Loucy (cell line): ENCODE data around the gene GSAP.
"Not testable (repeated sequence)": the region's sequence is repeated elsewhere in the genome, so short reads cannot be mapped to it uniquely, and the experiment has no call there.

ENCODE experiments used
- H2AFZ ChIP-seq: fragments of 200-600 bp; sonication (generic); 2 replicates; pipeline ENCODE4 v1.6.0; 2016; ENCODE audit warnings: antibody characterized with exemption, mild to moderate bottlenecking, low read length, moderate library complexity
- H3F3A ChIP-seq: fragments of 200-600 bp; 2 replicates; pipeline ENCODE4 v1.6.0; 2016; ENCODE audit warnings: antibody characterized with exemption, low read depth, mild to moderate bottlenecking
- H3K27me3 ChIP-seq: fragments of 200-600 bp; sonication (generic); 2 replicates; pipeline ENCODE4 v1.6.1; 2014; ENCODE audit warnings: low read length, mild to moderate bottlenecking; ENCODE audit not compliant: insufficient read depth, poor library complexity, severe bottlenecking
- H3K36me3 ChIP-seq: fragments of 200-600 bp; sonication (generic); 2 replicates; pipeline ENCODE4 v1.6.1; 2016; ENCODE audit warnings: low read length; ENCODE audit not compliant: insufficient read depth
- H3K4me1 ChIP-seq: fragments of 200-600 bp; sonication (generic); 2 replicates; pipeline ENCODE4 v1.5.1; 2014; ENCODE audit warnings: low read length, mild to moderate bottlenecking; ENCODE audit not compliant: insufficient read depth, poor library complexity, severe bottlenecking
- H3K4me2 ChIP-seq: fragments of 200-600 bp; sonication (generic); 2 replicates; pipeline ENCODE4 v1.6.0; 2014; ENCODE audit warnings: antibody characterized with exemption, low read length, low read depth, mild to moderate bottlenecking; ENCODE audit not compliant: poor library complexity, severe bottlenecking
- H3K4me3 ChIP-seq: fragments of 200-600 bp; sonication (generic); 2 replicates; pipeline ENCODE4 v1.5.1; 2014; ENCODE audit warnings: low read length, mild to moderate bottlenecking, mixed read lengths; ENCODE audit not compliant: poor library complexity, severe bottlenecking
- H3K79me2 ChIP-seq: fragments of 200-600 bp; sonication (generic); 2 replicates; pipeline ENCODE4 v1.6.1; 2014; ENCODE audit warnings: low read length; ENCODE audit not compliant: insufficient read depth
- H3K9ac ChIP-seq: fragments of 200-600 bp; sonication (generic); 2 replicates; pipeline ENCODE4 v1.6.0; 2014; ENCODE audit warnings: mild to moderate bottlenecking, low read depth, low read length, moderate library complexity; ENCODE audit not compliant: poor library complexity, severe bottlenecking
- H3K9me2 ChIP-seq: fragments of 200-600 bp; sonication (generic); replicated peaks from 2 replicates; pipeline ENCODE4 v1.6.1; 2016; ENCODE audit warnings: low read depth, low read length, mixed read lengths
- H3K9me3 ChIP-seq: fragments of 200-600 bp; sonication (generic); 2 replicates; pipeline ENCODE4 v1.6.1; 2014; ENCODE audit warnings: mild to moderate bottlenecking, antibody characterized with exemption, low read length, low read depth; ENCODE audit not compliant: insufficient read depth
- H4K20me1 ChIP-seq: fragments of 200-600 bp; sonication (generic); 2 replicates; pipeline ENCODE4 v1.6.0; 2014; ENCODE audit warnings: antibody characterized with exemption, low read length, mild to moderate bottlenecking; ENCODE audit not compliant: insufficient read depth, poor library complexity, severe bottlenecking
- CTCF ChIP-seq: fragments of 200-600 bp; sonication (generic); conservative IDR thresholded peaks from 2 replicates; pipeline ENCODE4 v1.5.1; 2014; ENCODE audit warnings: mild to moderate bottlenecking, antibody characterized with exemption, low read length
- EZH2phosphoT487 ChIP-seq: fragments of 200-600 bp; IDR thresholded peaks from 2 replicates; pipeline ENCODE4 v1.6.1; 2018; ENCODE audit warnings: antibody characterized with exemption, mild to moderate bottlenecking, moderate library complexity, borderline replicate concordance

GSAP gene

GRCh38 chr7:77453531-77453930 is 37.4 kb upstream of the GSAP start:
- Histone ChIP-seq H3K9me3 (no peaks in the 10 kb centered on the region), H3K4me2 (no peak overlapping the region), H3K36me3 (no peaks in the 10 kb centered on the region), H2AFZ (peak overlapping the region; percentile 54; the same call in 1 of the 2 replicates), H4K20me1 (no peaks in the 10 kb centered on the region), H3K4me1 (peaks cover 6% of the 10 kb centered on the region), H3K27me3 (no peaks in the 10 kb centered on the region), H3K79me2 (no peaks in the 10 kb centered on the region), H3K9ac (no peak overlapping the region), H3K4me3 (no peak overlapping the region), H3K9me2 (no peaks in the 10 kb centered on the region), H3F3A (no peaks in the 10 kb centered on the region)
- TF ChIP-seq CTCF (no peak), EZH2phosphoT487 (no peak)

- not testable (repeated sequence) for H3K9ac ChIP-seq, H3K27me3 ChIP-seq, H3K36me3 ChIP-seq, H3K79me2 ChIP-seq, H3K4me2 ChIP-seq, H4K20me1 ChIP-seq, H3K9me3 ChIP-seq, H3K4me3 ChIP-seq, H3F3A ChIP-seq, H3K9me2 ChIP-seq, H2AFZ ChIP-seq
- peaks cover 13% of the 10 kb centered on the region for H3K4me1 ChIP-seq
Measured at GRCh38 chr7:77451950-77452349, 35.8 kb upstream of the GSAP start.

GRCh38 chr7:77450613-77451012 is 34.5 kb upstream of the GSAP start:
- Histone ChIP-seq H3K79me2 (no peaks in the 10 kb centered on the region), H3K9me3 (no peaks in the 10 kb centered on the region), H4K20me1 (no peaks in the 10 kb centered on the region), H3F3A (no peaks in the 10 kb centered on the region), H3K36me3 (no peaks in the 10 kb centered on the region), H2AFZ (no peak overlapping the region), H3K4me3 (no peak overlapping the region), H3K9me2 (no peaks in the 10 kb centered on the region), H3K9ac (no peak overlapping the region), H3K27me3 (no peaks in the 10 kb centered on the region), H3K4me2 (no peak overlapping the region), H3K4me1 (peaks cover 12% of the 10 kb centered on the region)
- TF ChIP-seq CTCF (no peak), EZH2phosphoT487 (no peak)

GRCh38 chr7:77450054-77450453 is 33.9 kb upstream of the GSAP start:
- H3K36me3 ChIP-seq: no peaks in the 10 kb centered on the region
- H3K4me1 ChIP-seq: peaks cover 12% of the 10 kb centered on the region
- no peaks in the 10 kb centered on the region for H3F3A ChIP-seq
- no peaks in the 10 kb centered on the region for H4K20me1 ChIP-seq
- TF ChIP-seq EZH2phosphoT487 (no peak), CTCF (no peak)
- no peaks in the 10 kb centered on the region for H3K9me2 ChIP-seq
- H3K4me2 ChIP-seq: no peak overlapping the region
- no peaks in the 10 kb centered on the region for H3K9me3 ChIP-seq
- no peak overlapping the region for H2AFZ ChIP-seq
- no peaks in the 10 kb centered on the region for H3K79me2 ChIP-seq
- H3K9ac ChIP-seq: no peak overlapping the region
- no peaks in the 10 kb centered on the region for H3K27me3 ChIP-seq
- H3K4me3 ChIP-seq: no peak overlapping the region
